Calu3 (cell line): ENCODE data around the gene PNMA8A. TPM values are rescaled to one million over a fixed set of nuclear protein-coding genes. Genes with fewer than 3 reads are reported as not detected.

Experiments used
- BruUV-seq: library from RNA; stranded (reverse); fragments of 400-500 nt; replicated peaks from 2 replicates; lab custom pipeline; 2021; lab: Mats Ljungman, UMichigan
- CTCF ChIA-PET: fragments of 300-600 bp; sonication (Branson Sonifier 250); formaldehyde crosslinking; loops from one replicate; lab custom pipeline; 2022; ENCODE audit warnings: antibody characterized with exemption; lab: Charles Lee
- DNase-seq: peaks from one replicate; pipeline ENCODE4 v3.0.0; 2022
- H3K27ac Mint-ChIP-seq: one replicate; pipeline ENCODE4 v1.8.0; 2022; ENCODE audit warnings: mixed read lengths; ENCODE audit not compliant: unreplicated experiment
- H3K27me3 Mint-ChIP-seq: one replicate; pipeline ENCODE4 v1.8.0; 2022; ENCODE audit warnings: mixed read lengths; ENCODE audit not compliant: unreplicated experiment
- H3K36me3 Mint-ChIP-seq: one replicate; pipeline ENCODE4 v1.8.0; 2022; ENCODE audit warnings: mild to moderate bottlenecking, moderate library complexity, mixed read lengths; ENCODE audit not compliant: insufficient read depth, unreplicated experiment
- H3K4me1 Mint-ChIP-seq: one replicate; pipeline ENCODE4 v1.8.0; 2022; ENCODE audit warnings: mild to moderate bottlenecking, low read depth, mixed read lengths; ENCODE audit not compliant: unreplicated experiment
- H3K4me3 Mint-ChIP-seq: one replicate; pipeline ENCODE4 v1.8.0; 2022; ENCODE audit warnings: mild to moderate bottlenecking, low read depth, moderate library complexity, mixed read lengths; ENCODE audit not compliant: unreplicated experiment
- H3K9me3 Mint-ChIP-seq: one replicate; pipeline ENCODE4 v1.8.0; 2022; ENCODE audit warnings: low read depth, mixed read lengths; ENCODE audit not compliant: unreplicated experiment
- CTCF ChIP-seq: fragments of 200-600 bp; IDR thresholded peaks from one replicate; pipeline ENCODE4 v1.8.0; 2022; ENCODE audit warnings: antibody characterized with exemption; ENCODE audit not compliant: unreplicated experiment
- intact Hi-C: fragments of 100-400 bp; cut with micrococcal nuclease; formaldehyde crosslinking; loops from one replicate; pipeline ENCODE4 v1.10.0; 2022; ENCODE audit not compliant: unreplicated experiment
- total RNA-seq: library from RNA; stranded (reverse); gene quantifications from 2 replicates; pipeline ENCODE4 v1.2.3, GENCODE V29; 2022

Gene PNMA8A
- total RNA-seq, 1 experiment from 2014 or later: 0.61 TPM

DNA sequence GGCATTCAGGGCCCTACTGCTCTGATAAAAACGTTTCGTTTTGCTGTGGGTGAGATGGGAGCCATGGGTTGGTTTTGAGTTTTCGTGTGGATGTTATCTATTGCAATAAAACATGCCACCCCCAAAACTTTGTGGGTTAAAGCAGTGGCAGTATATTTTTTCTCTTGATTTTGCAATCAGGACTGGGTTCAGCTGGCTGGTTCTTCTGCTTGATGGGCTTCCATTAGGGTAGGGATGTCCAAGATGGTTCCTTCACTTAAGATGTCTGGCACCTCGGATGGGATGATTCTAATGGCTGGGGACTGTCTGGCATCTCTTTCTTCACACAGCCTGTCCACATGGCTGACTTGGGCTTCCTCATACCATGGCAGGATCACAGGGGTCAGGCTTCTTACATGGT, 39.9 kb upstream of the PNMA8A start:
- H3K4me3 Mint-ChIP-seq: no peak overlapping the region
- no peaks in the 10 kb centered on the region for H3K36me3 Mint-ChIP-seq
- peaks cover 8% of the 10 kb centered on the region for H3K4me1 Mint-ChIP-seq
- no peak for DNase-seq
- no peak overlapping the region for H3K27ac Mint-ChIP-seq
- no peaks in the 10 kb centered on the region for H3K9me3 Mint-ChIP-seq
- no peak for TF ChIP-seq CTCF
- BruUV-seq: no TSS peak
- peaks cover 68% of the 10 kb centered on the region for H3K27me3 Mint-ChIP-seq
- CTCF ChIA-PET: interaction anchor here (1.7 kb wide), 1 partner anchor 116 kb away, joined by 10 read pairs; no protein-coding TSS in a partner anchor
- intact Hi-C loops: loop anchor here (10.0 kb wide), 1 partner anchor 226 kb away; no protein-coding TSS in a partner anchor

DNA sequence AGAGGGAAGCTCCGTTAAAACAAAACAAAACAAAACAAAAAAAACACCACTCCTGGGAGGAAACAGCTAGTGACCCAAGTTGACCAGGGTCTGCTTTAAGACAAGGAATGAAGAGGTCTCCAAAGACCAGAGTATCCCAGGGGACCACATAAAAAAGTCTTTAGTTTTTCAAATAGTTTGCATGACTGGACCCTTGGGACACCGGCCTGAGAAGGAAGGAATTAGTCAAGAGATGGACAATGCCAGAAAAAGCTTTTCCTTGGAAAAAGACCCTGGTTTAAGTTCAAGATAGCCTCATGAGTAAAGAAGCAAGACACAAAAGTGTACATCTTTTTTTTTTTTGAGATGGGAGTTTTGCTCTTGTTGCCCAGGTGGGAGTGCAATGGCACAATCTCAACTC, 36.8 kb upstream of the PNMA8A start:
- no peak overlapping the region for H3K27ac Mint-ChIP-seq
- intact Hi-C loops: no loop called here
- BruUV-seq: no TSS peak
- DNase-seq: no peak
- H3K27me3 Mint-ChIP-seq: peaks cover 60% of the 10 kb centered on the region
- no peak overlapping the region for H3K4me3 Mint-ChIP-seq
- no peaks in the 10 kb centered on the region for H3K4me1 Mint-ChIP-seq
- peaks cover 3% of the 10 kb centered on the region for H3K9me3 Mint-ChIP-seq
- CTCF ChIA-PET: no interaction called here
- no peak for TF ChIP-seq CTCF
- H3K36me3 Mint-ChIP-seq: no peaks in the 10 kb centered on the region

GRCh38 chr19:46503848-46504453, 32.6 kb upstream of the PNMA8A start:
- no peak overlapping the region for H3K27ac Mint-ChIP-seq
- no TSS peak for BruUV-seq
- no peak overlapping the region for H3K4me3 Mint-ChIP-seq
- peaks cover 12% of the 10 kb centered on the region for H3K36me3 Mint-ChIP-seq
- no peak for DNase-seq
- TF ChIP-seq CTCF: no peak
- peaks cover 3% of the 10 kb centered on the region for H3K9me3 Mint-ChIP-seq
- peaks cover 21% of the 10 kb centered on the region for H3K4me1 Mint-ChIP-seq
- peaks cover 44% of the 10 kb centered on the region for H3K27me3 Mint-ChIP-seq
- intact Hi-C loops: no loop called here
- CTCF ChIA-PET: no interaction called here

GRCh38 chr19:46502891-46503290, 31.5 kb upstream of the PNMA8A start:
- Mint-ChIP-seq H3K27ac (no peak overlapping the region), H3K27me3 (peaks cover 34% of the 10 kb centered on the region), H3K4me1 (peaks cover 22% of the 10 kb centered on the region), H3K36me3 (peaks cover 12% of the 10 kb centered on the region), H3K9me3 (peaks cover 3% of the 10 kb centered on the region), H3K4me3 (no peak overlapping the region)
- BruUV-seq: no TSS peak
- intact Hi-C loops: no loop called here
- no peak for TF ChIP-seq CTCF
- no peak for DNase-seq
- CTCF ChIA-PET: no interaction called here
